Memory B cell (primary cell): ENCODE measurements around the gene CGGBP1.

Experiments
- ATAC-seq: fragments of 150-1000 bp; cut with Tn5 transposase; 2 replicates; pipeline ENCODE4 v1.10.0; 2021; ENCODE audit warnings: low read depth, mild to moderate bottlenecking, moderate library complexity
- DNase-seq, 2 donors: peaks; one replicate each; pipeline ENCODE4 v3.0.0; 2022; ENCODE audit warnings: low spot score in 2 of 2
- H3K27ac Mint-ChIP-seq: one replicate; pipeline ENCODE4 v1.8.0; 2022; ENCODE audit warnings: mild to moderate bottlenecking, moderate library complexity, mixed read lengths
- H3K27me3 Mint-ChIP-seq: one replicate; pipeline ENCODE4 v1.8.0; 2022; ENCODE audit warnings: mixed read lengths
- H3K36me3 Mint-ChIP-seq: one replicate; pipeline ENCODE4 v1.8.0; 2022; ENCODE audit warnings: mild to moderate bottlenecking, mixed read lengths
- H3K4me1 Mint-ChIP-seq: one replicate; pipeline ENCODE4 v1.8.0; 2022; ENCODE audit warnings: mixed read lengths
- H3K4me3 Mint-ChIP-seq: one replicate; pipeline ENCODE4 v1.8.0; 2022; ENCODE audit warnings: mild to moderate bottlenecking, moderate library complexity, mixed read lengths
- H3K9me3 Mint-ChIP-seq: one replicate; pipeline ENCODE4 v1.8.0; 2022; ENCODE audit warnings: mixed read lengths

CGGBP1 gene

DNA sequence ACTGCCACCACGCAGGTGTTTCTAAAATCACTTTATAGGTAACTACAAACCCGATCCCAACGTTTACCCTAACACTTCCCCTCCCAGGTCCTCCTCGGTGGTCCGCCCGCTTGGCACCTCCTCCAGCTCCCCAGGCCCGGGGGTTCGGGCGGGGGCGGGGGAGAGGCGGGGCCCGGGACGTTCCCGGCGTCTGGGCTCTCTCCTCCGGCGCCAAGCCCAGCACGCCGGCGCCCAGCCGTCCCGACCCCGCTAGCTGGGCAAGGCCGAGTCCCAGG is 562 bp downstream of the CGGBP1 start:
- peaks cover 28% of the 10 kb centered on the region for H3K4me1 Mint-ChIP-seq
- H3K36me3 Mint-ChIP-seq = peaks cover 12% of the 10 kb centered on the region
- no peaks in the 10 kb centered on the region for H3K27me3 Mint-ChIP-seq
- no peak for DNase-seq
- ATAC-seq = no peak
- peak overlapping the region; percentile 94 for H3K27ac Mint-ChIP-seq
- peak overlapping the region; percentile 95 for H3K4me3 Mint-ChIP-seq
- no peaks in the 10 kb centered on the region for H3K9me3 Mint-ChIP-seq

DNA sequence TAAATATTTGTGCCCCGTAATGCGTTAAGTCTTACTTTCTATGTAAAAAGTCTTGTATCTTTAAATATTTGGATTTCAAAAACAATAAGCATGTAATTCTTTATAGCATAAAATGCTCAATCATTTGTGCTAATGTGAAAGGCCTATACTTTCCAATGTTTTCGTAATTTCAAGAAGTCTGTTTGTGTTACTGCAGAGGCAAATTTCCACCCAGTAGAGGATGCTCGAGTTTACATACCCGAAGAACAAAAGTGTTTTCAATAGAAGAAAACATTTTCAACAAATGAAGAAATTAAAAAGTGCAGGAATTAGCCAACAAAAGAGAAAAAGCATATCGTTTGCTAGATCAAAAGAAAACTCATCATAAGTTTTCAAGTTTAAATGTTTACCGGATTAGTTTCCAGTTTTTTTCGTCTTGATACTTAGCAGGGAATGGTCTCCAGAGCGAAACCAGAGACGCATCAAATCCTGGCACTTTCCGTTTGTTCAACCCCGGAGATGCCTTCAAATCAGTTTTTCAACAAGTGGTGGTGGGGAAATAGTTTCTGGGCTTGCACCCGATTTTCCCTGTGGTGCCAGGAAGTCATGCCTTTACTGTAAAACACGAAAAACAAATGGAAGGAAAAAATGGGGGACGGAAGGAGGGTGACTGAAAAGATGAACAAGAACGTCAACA is 1.0 kb downstream of the CGGBP1 start:
- no peaks in the 10 kb centered on the region for H3K9me3 Mint-ChIP-seq
- no peaks in the 10 kb centered on the region for H3K27me3 Mint-ChIP-seq
- peak overlapping the region; percentile 94 for H3K27ac Mint-ChIP-seq
- DNase-seq = no peak
- peaks cover 28% of the 10 kb centered on the region for H3K4me1 Mint-ChIP-seq
- peak overlapping the region; percentile 95 for H3K4me3 Mint-ChIP-seq
- no peak for ATAC-seq
- peaks cover 12% of the 10 kb centered on the region for H3K36me3 Mint-ChIP-seq

DNA sequence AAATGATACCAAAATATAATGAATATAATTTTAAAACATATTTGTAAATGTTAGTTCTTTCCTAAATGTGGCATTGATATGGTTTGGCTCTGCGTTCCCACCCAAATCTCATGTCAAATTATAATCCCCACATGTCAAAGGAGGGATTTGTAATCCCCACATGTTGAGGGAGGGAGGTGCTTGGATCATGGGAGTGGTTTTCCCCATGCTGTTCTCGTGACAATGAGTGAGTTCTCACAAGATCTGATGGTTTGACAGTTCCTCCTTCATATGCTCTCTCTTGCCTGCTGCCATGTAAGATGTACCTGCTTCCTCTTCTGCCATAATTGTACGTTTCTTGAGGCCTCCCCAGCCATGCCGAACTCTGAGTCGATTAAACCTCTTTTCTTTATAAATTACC is 12.0 kb downstream of the CGGBP1 start:
- Mint-ChIP-seq H3K4me3 (no peak overlapping the region), H3K27me3 (no peaks in the 10 kb centered on the region), H3K27ac (no peak overlapping the region), H3K9me3 (no peaks in the 10 kb centered on the region), H3K36me3 (no peaks in the 10 kb centered on the region), H3K4me1 (peaks cover 7% of the 10 kb centered on the region)
- DNase-seq (no peak), ATAC-seq (no peak)

DNA sequence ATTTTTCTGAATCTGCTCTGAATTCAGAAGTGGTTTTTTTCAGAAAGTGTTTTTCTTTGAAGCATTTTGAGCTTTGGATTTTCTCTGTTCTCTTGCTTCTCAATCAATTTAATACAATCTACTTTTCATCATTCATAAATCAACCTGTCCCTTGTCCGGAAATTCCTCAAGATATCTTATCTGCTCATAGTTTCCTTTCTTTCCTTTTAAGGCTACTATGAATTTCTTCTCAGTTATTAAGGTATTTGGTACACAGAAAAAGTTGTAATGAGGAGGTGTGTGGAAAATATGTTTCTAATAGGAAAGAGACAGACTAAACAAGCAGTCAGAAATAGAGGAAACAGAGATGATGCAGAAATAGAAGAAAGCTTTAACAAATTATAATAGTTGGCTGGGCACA is 14.4 kb downstream of the CGGBP1 start:
- no peak for ATAC-seq
- H3K27me3 Mint-ChIP-seq = peaks cover 3% of the 10 kb centered on the region
- DNase-seq = no peak
- peaks cover 5% of the 10 kb centered on the region for H3K4me1 Mint-ChIP-seq
- no peaks in the 10 kb centered on the region for H3K36me3 Mint-ChIP-seq
- H3K27ac Mint-ChIP-seq = no peak overlapping the region
- H3K9me3 Mint-ChIP-seq = no peaks in the 10 kb centered on the region
- no peak overlapping the region for H3K4me3 Mint-ChIP-seq

DNA sequence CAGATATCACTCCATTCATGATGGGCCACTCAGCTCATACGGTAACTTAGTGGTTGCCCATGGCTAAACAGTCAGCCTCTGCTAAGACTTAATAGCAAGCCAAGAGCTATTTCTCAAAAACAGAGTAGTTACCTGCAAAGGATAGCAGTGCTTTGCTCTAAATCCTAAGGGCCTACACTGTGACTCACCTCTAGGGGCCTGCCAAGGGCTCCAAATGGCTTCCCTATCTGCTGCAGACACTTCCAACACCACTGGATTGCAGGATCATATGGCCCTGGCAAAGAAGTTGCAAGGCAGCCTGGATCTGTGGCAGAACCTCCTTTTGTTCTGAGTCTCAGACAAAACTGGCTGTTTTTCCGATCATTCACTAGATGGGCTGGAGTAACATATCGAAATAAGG is 17.8 kb downstream of the CGGBP1 start:
- no peak for DNase-seq
- no peak for ATAC-seq
- Mint-ChIP-seq H3K4me3 (no peak overlapping the region), H3K27me3 (peaks cover 4% of the 10 kb centered on the region), H3K36me3 (no peaks in the 10 kb centered on the region), H3K27ac (no peak overlapping the region), H3K4me1 (no peaks in the 10 kb centered on the region), H3K9me3 (no peaks in the 10 kb centered on the region)

DNA sequence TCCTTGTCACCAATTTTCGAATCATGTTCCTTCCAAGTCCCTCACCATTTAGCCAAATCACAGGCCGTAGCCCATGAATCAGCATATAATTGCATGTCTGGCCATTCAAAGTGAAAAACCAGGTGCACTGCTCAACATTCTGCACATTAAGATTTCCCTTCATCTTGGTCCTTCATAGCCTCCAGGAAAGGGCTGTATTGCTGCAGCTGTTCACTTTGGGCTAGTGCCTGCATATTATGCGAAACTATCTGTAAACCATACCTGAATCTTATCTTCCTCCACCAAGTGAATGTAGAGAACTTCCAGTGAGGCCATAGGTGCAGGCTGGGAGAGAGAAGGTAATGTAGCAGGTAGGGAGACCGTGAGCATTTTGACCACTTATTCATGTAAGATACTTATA is 18.3 kb downstream of the CGGBP1 start:
- DNase-seq (no peak), ATAC-seq (no peak)
- Mint-ChIP-seq H3K36me3 (no peaks in the 10 kb centered on the region), H3K27me3 (peaks cover 4% of the 10 kb centered on the region), H3K4me3 (no peak overlapping the region), H3K27ac (no peak overlapping the region), H3K4me1 (no peaks in the 10 kb centered on the region), H3K9me3 (no peaks in the 10 kb centered on the region)

DNA sequence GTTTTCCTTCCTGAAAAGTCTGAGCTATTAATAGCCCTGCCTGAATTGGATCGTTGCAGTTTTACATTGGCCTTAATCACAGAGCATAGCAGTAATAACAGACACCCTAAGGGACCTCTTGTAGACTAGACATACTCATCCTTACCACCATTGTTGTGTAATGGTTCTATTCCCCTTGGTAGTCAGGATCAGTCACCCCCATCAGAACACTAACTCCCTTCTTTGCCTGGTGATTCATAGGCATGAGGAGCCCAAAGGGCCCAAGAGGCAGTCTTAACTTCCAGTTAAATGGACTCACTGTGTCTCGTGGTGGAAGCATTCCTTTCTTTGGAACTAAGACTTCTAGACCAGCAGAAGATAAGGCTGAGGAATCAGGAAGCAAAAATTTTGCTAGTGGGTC is 20.2 kb downstream of the CGGBP1 start:
- Mint-ChIP-seq H3K4me3 (no peak overlapping the region), H3K9me3 (no peaks in the 10 kb centered on the region), H3K27me3 (peaks cover 4% of the 10 kb centered on the region), H3K36me3 (no peaks in the 10 kb centered on the region), H3K27ac (no peak overlapping the region), H3K4me1 (no peaks in the 10 kb centered on the region)
- no peak for DNase-seq
- no peak for ATAC-seq

DNA sequence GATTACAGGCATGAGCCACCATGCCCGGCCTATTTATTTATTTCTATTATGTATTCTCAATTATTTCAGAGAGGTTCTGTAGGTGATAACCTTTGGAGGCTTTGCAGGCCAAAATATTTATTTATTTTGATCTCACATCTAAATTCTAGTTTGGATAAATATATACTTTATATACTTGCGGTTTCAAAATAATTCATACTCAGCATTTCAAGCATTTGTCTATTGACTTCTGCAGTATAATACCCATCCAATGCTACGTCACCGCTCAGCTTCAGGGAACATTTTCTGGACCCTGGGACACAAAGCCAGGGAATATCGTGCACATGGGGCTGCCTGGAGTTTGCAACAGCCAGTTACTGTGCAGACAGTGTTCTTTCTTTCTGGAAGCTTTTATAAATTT is 22.6 kb downstream of the CGGBP1 start:
- peaks cover 4% of the 10 kb centered on the region for H3K27me3 Mint-ChIP-seq
- no peak overlapping the region for H3K4me3 Mint-ChIP-seq
- ATAC-seq = no peak

DNA sequence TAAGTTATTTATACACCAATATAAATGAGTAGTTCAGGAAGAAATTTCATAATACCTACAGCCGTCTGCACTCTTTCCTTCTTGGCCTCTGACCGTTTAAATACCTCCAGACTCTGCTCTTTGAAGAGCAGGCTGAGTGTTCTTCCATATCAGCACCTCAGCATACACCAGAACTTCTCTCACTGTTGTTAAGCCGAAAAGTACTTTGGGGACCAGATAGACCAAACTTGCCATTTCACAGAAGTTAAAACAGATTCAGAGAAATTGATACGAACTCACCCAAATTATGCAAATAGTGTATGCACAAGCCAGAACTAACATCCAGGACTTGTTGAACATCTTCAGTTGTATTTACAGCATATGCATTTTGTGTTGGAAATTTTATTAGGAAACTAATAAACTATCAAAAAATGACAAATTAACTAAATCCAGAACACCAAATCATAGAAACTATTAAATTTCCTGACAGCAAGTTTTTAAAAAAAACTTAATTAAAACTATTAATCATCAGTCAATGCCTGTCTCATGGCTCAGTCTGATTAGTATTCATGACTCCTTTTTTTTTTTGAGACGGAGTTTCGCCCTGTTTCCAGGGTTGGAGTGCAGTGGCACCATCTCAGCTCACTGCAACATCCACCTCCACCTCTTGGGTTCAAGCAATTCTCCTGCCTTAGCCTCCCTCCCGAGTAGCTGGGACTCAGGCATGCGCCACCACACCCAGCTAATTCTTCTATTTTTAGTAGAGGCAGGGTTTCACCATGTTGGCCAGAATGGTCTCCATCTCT is 24.1 kb downstream of the CGGBP1 start:
- H3K4me1 Mint-ChIP-seq = peaks cover 5% of the 10 kb centered on the region
- no peak overlapping the region for H3K27ac Mint-ChIP-seq
- peaks cover 2% of the 10 kb centered on the region for H3K27me3 Mint-ChIP-seq
- no peaks in the 10 kb centered on the region for H3K36me3 Mint-ChIP-seq
- DNase-seq (no peak), ATAC-seq (no peak)
- H3K4me3 Mint-ChIP-seq = no peak overlapping the region
- no peaks in the 10 kb centered on the region for H3K9me3 Mint-ChIP-seq

More for the DNA sequence above, 22.6 kb downstream of the CGGBP1 start:
- DNase-seq = no peak
- H3K27ac Mint-ChIP-seq = no peak overlapping the region
- H3K36me3 Mint-ChIP-seq = no peaks in the 10 kb centered on the region
- H3K4me1 Mint-ChIP-seq = peaks cover 5% of the 10 kb centered on the region
- H3K9me3 Mint-ChIP-seq = no peaks in the 10 kb centered on the region

DNA sequence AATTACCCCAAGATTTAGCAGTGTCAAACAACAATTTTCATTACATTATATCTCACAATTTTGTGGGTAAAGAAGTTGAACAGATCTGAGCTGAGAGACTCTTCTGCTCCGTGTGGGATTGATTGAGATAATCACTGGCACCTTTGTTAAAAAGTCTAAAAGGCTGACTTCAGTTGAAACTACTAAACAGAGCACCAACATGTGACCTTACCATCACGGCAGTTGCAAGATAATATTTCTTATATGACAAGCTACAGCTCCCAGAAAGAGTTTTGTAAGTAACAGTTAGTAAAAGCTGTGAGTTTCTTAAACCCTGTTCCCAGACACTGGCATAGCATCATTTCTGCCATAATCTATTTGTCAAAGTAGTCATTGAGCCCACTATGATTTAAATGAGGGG is 25.0 kb downstream of the CGGBP1 start:
- H3K4me3 Mint-ChIP-seq = no peak overlapping the region
- H3K9me3 Mint-ChIP-seq = no peaks in the 10 kb centered on the region
- no peak for ATAC-seq
- no peak for DNase-seq
- peaks cover 2% of the 10 kb centered on the region for H3K27me3 Mint-ChIP-seq
- H3K36me3 Mint-ChIP-seq = no peaks in the 10 kb centered on the region
- peaks cover 5% of the 10 kb centered on the region for H3K4me1 Mint-ChIP-seq
- H3K27ac Mint-ChIP-seq = no peak overlapping the region

DNA sequence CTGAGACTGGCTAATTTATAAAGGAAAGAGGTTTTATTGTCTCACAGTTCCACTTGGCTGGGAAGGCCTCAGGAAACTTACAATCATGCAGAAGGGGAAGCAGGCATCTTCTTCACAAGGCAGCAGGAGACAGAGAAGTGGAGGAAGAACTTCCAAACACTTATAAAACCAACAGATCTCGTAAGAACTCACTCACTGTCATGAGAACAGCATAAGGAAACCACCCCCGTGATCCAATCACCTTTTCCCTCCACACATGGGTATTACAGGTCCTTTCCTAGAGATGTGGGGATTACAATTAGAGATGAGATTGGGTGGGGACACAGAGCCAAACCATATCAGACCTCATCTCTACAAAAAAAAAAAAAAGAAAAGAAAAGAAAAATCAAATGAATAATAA is 25.7 kb downstream of the CGGBP1 start:
- Mint-ChIP-seq H3K27ac (peak overlapping the region; percentile 46), H3K9me3 (no peaks in the 10 kb centered on the region), H3K4me3 (no peak overlapping the region), H3K4me1 (peaks cover 5% of the 10 kb centered on the region), H3K27me3 (peaks cover 2% of the 10 kb centered on the region), H3K36me3 (no peaks in the 10 kb centered on the region)
- no peak for ATAC-seq
- DNase-seq = no peak

DNA sequence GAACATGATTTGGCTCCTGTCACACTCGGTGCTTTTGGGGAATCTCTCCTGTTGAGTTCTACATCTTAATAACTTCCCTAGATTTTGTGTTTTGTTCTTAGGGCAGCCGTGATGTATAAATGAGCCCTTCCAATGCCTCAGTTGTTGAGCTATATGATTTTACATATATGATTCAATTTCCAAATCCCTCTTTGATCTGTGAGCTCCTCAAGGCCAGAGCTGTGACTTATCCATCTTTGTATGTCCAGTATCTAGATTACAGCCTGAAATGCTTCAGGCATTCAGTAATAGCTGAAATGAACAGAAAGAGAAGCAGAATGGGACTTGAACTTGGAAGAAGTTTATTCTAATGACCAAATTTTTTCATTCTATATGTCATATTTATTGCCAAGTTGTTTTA is 26.6 kb downstream of the CGGBP1 start:
- peak overlapping the region; percentile 80 for H3K27ac Mint-ChIP-seq
- no peaks in the 10 kb centered on the region for H3K9me3 Mint-ChIP-seq
- no peaks in the 10 kb centered on the region for H3K27me3 Mint-ChIP-seq
- DNase-seq = no peak
- no peaks in the 10 kb centered on the region for H3K36me3 Mint-ChIP-seq
- peaks cover 5% of the 10 kb centered on the region for H3K4me1 Mint-ChIP-seq
- no peak for ATAC-seq
- H3K4me3 Mint-ChIP-seq = peak overlapping the region; percentile 82

DNA sequence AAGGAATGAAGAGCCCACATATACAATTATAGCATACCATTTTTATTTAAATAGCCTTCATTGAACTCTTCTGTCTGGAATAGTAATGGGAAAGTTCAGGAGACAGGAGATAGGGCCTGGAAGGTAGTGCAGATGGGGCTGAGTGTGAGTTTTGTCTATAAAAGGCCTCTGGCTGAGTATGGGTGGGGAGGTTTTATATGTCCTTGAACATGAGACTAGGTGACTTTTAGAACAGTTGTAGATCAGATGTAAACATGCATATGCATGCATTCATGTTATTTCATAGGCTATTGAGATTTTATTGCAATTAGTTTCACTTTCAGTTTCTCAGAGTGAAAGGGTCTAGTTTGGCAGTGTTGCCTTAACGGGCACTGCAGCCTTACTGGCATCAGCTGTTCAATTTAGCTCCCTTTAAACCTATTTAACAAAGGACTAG is 27.1 kb downstream of the CGGBP1 start:
- no peaks in the 10 kb centered on the region for H3K27me3 Mint-ChIP-seq
- ATAC-seq = peak; percentile 92
- peak overlapping the region; percentile 82 for H3K4me3 Mint-ChIP-seq
- no peaks in the 10 kb centered on the region for H3K36me3 Mint-ChIP-seq
- H3K27ac Mint-ChIP-seq = peak overlapping the region; percentile 80
- peak in 1 of 2 donors; percentile 22 for DNase-seq
- H3K9me3 Mint-ChIP-seq = no peaks in the 10 kb centered on the region
- peaks cover 5% of the 10 kb centered on the region for H3K4me1 Mint-ChIP-seq

DNA sequence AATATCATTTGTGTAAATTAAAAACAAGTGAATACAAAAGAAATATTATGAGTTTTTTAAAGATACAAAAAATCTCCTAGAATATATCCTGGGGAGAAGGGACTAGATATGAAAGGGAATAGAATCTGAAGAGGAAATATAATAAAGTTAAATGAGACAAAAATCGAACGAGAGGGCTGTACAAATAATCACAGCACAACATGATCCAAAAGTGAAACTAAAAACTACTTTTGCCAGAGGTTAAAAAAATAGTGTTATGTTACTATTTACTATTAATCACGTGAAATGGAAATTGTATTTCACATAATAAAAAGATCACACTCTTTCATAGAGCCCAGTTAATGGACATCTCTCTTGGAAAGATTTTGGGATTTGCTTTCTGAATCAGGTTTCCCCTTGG is 28.6 kb downstream of the CGGBP1 start:
- H3K27ac Mint-ChIP-seq = no peak overlapping the region
- H3K9me3 Mint-ChIP-seq = peaks cover 1% of the 10 kb centered on the region

DNA sequence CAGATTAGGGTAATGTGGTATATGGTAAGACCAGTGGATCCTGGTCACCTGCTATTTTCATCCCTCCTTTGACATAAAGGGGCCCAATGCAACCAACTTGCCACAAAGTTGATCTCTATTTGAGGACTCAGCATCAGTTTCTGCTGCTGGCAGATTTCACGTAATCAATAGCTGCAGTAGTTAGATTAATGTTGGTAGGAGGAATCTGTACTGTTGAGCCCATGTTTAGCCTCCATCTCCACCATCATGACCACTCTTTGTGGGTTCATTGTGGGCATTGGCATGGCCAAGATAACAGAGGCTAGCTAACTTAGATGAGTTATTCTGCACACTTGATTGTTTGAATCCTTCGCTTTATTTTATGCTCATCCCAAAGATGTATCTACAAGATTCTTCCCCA is 29.9 kb downstream of the CGGBP1 start:
- no peak overlapping the region for H3K4me3 Mint-ChIP-seq
- no peak for ATAC-seq
- peaks cover 1% of the 10 kb centered on the region for H3K9me3 Mint-ChIP-seq
- H3K27ac Mint-ChIP-seq = no peak overlapping the region
- H3K4me1 Mint-ChIP-seq = peaks cover 5% of the 10 kb centered on the region
- no peak for DNase-seq
- H3K36me3 Mint-ChIP-seq = peaks cover 3% of the 10 kb centered on the region
- H3K27me3 Mint-ChIP-seq = no peaks in the 10 kb centered on the region

More for the DNA sequence above, 28.6 kb downstream of the CGGBP1 start:
- ATAC-seq = no peak
- peaks cover 3% of the 10 kb centered on the region for H3K36me3 Mint-ChIP-seq
- peaks cover 5% of the 10 kb centered on the region for H3K4me1 Mint-ChIP-seq
- no peak for DNase-seq
- H3K4me3 Mint-ChIP-seq = no peak overlapping the region
- no peaks in the 10 kb centered on the region for H3K27me3 Mint-ChIP-seq
